Mesenchymal stem cell (in vitro differentiated cells and primary cell): ENCODE measurements around the gene GRXCR2.
A peak's percentile ranks its signal among the peaks of the same experiment; 100 is the strongest.

ENCODE experiments used
- DNase-seq: peaks from one replicate; pipeline ENCODE4 v3.0.0-alpha.2; 2013
- H2AFZ ChIP-seq: one replicate; pipeline ENCODE4 v1.6.1; 2013; ENCODE audit warnings: low read depth, mild to moderate bottlenecking, control low read depth, inconsistent platforms, low read length, moderate library complexity
- H2AK5ac ChIP-seq: 2 replicates; pipeline ENCODE4 v1.6.1; 2013; ENCODE audit warnings: low read length, moderate library complexity, mild to moderate bottlenecking, inconsistent platforms; ENCODE audit not compliant: severe bottlenecking
- H2BK120ac ChIP-seq: one replicate; pipeline ENCODE4 v1.6.1; 2013; ENCODE audit warnings: low read depth, mild to moderate bottlenecking, inconsistent platforms, low read length, moderate library complexity
- H2BK12ac ChIP-seq, 2 experiments: one replicate each; pipeline ENCODE4 v1.6.1; 2013; ENCODE audit warnings: inconsistent platforms in 2 of 2, low read length in 2 of 2, mild to moderate bottlenecking in 2 of 2, moderate library complexity in 2 of 2, control low read depth in 1 of 2
- H2BK15ac ChIP-seq: one replicate; pipeline ENCODE4 v1.6.1; 2013; ENCODE audit warnings: mild to moderate bottlenecking, low read depth, inconsistent platforms; ENCODE audit not compliant: poor library complexity, severe bottlenecking
- H2BK5ac ChIP-seq: 2 replicates; pipeline ENCODE4 v1.6.1; 2013; ENCODE audit warnings: low read depth, mild to moderate bottlenecking, low read length, control low read depth, inconsistent platforms; ENCODE audit not compliant: poor library complexity, severe bottlenecking
- H3K14ac ChIP-seq, 2 experiments: one replicate each; pipeline ENCODE4 v1.6.1; 2013; ENCODE audit warnings: inconsistent platforms in 2 of 2, low read length in 2 of 2, control low read depth in 1 of 2, mild to moderate bottlenecking in 1 of 2, moderate library complexity in 1 of 2
- H3K18ac ChIP-seq, 2 experiments: one replicate each; pipeline ENCODE4 v1.6.1; 2013; ENCODE audit warnings: inconsistent platforms in 2 of 2, low read length in 2 of 2, control low read depth in 1 of 2, low read depth in 1 of 2, mild to moderate bottlenecking in 1 of 2
- H3K23ac ChIP-seq, 2 experiments: one replicate each; pipeline ENCODE4 v1.6.1; 2013; ENCODE audit warnings: inconsistent platforms in 2 of 2, low read length in 2 of 2, mild to moderate bottlenecking in 2 of 2, moderate library complexity in 2 of 2, control low read depth in 1 of 2
- H3K27ac ChIP-seq: 2 replicates; pipeline ENCODE4 v1.5.1; 2013; ENCODE audit warnings: mild to moderate bottlenecking, moderate library complexity, low read length, control low read depth, inconsistent platforms; ENCODE audit not compliant: poor library complexity, severe bottlenecking
- H3K27me3 ChIP-seq, 2 experiments: 2 replicates each; pipeline versions ENCODE4 v1.6.1 to v1.7.0; 2013; ENCODE audit warnings: low read length in 2 of 2, mild to moderate bottlenecking in 2 of 2, moderate library complexity in 2 of 2, control low read depth in 1 of 2, inconsistent platforms in 1 of 2; ENCODE audit not compliant: control insufficient read depth in 1 of 2, insufficient read depth in 1 of 2
- H3K36me3 ChIP-seq, 2 experiments: 2 replicates each; pipeline versions ENCODE4 v1.6.1 to v1.7.0; 2013; ENCODE audit warnings: low read length in 2 of 2, control low read depth in 1 of 2, inconsistent platforms in 1 of 2, low read depth in 1 of 2, mild to moderate bottlenecking in 1 of 2; ENCODE audit not compliant: insufficient read depth in 2 of 2, control insufficient read depth in 1 of 2
- H3K4ac ChIP-seq, 2 experiments: one replicate each; pipeline ENCODE4 v1.6.1; 2013; ENCODE audit warnings: inconsistent platforms in 2 of 2, low read length in 2 of 2, mild to moderate bottlenecking in 2 of 2, moderate library complexity in 2 of 2, control low read depth in 1 of 2, low read depth in 1 of 2
- H3K4me1 ChIP-seq: 2 replicates; pipeline ENCODE4 v1.6.1; 2013; ENCODE audit warnings: low read depth, low read length, control low read depth; ENCODE audit not compliant: control insufficient read depth, insufficient read depth
- H3K4me2 ChIP-seq: 2 replicates; pipeline ENCODE4 v1.6.1; 2013; ENCODE audit warnings: low read length, mild to moderate bottlenecking, inconsistent platforms; ENCODE audit not compliant: poor library complexity, severe bottlenecking
- H3K4me3 ChIP-seq, 2 experiments: 2 replicates each; pipeline versions ENCODE4 v1.5.1 to v1.7.0; 2013; ENCODE audit warnings: low read length in 2 of 2, mild to moderate bottlenecking in 2 of 2, control low read depth in 1 of 2, low read depth in 1 of 2; ENCODE audit not compliant: insufficient read depth in 1 of 2
- H3K79me1 ChIP-seq: replicated peaks from 2 replicates; pipeline ENCODE4 v1.6.1; 2013; ENCODE audit warnings: mild to moderate bottlenecking, control low read depth, low read length, inconsistent platforms; ENCODE audit not compliant: poor library complexity, severe bottlenecking
- H3K9ac ChIP-seq: 2 replicates; pipeline ENCODE4 v1.7.0; 2013; ENCODE audit warnings: mild to moderate bottlenecking, low read length, moderate library complexity
- H3K9me3 ChIP-seq: 2 replicates; pipeline ENCODE4 v1.7.0; 2013; ENCODE audit warnings: mild to moderate bottlenecking, low read length; ENCODE audit not compliant: control insufficient read depth
- H4K8ac ChIP-seq: one replicate; pipeline ENCODE4 v1.6.1; 2013; ENCODE audit warnings: inconsistent platforms, mild to moderate bottlenecking, low read length, moderate library complexity
- H4K91ac ChIP-seq: one replicate; pipeline ENCODE4 v1.6.1; 2013; ENCODE audit warnings: mild to moderate bottlenecking, low read length, inconsistent platforms
- WGBS: methylation state at CpG from one replicate; pipeline ENCODE4 v1.1.7; 2013; ENCODE audit warnings: mixed read lengths; 5-methylcytosine and 5-hydroxymethylcytosine counted together

GRXCR2 gene

DNA sequence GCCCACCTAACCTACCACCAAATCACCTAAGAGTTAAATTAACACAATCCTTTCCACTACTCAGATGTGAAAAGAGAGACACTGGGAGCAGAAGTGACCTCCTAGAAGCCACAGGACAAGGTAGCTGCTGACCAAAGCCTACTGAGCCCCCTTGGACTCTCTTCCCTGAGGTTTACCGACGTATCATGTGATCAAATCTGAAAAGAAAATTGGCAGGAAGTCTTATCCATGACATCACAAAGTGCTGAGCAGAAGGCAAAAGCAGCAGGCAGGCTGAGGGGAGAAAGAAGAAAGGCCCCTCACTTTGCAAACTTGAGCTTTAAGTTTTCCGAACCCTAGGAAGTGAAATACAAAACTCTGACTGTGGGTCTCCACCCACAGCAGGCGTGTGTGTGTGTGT, 48.8 kb downstream of the GRXCR2 start:
- no peak overlapping the region for H2AK5ac ChIP-seq
- no peak overlapping the region for H4K91ac ChIP-seq
- H2AFZ ChIP-seq = no peak overlapping the region
- peaks cover 11% of the 10 kb centered on the region for H3K79me1 ChIP-seq
- no peak overlapping the region for H3K27ac ChIP-seq
- no peaks in the 10 kb centered on the region for H3K9me3 ChIP-seq
- no peak for DNase-seq
- H2BK12ac ChIP-seq = no peak overlapping the region
- H3K27me3 ChIP-seq = no peaks in the 10 kb centered on the region
- H3K23ac ChIP-seq = no peak overlapping the region
- H4K8ac ChIP-seq = no peak overlapping the region
- no peaks in the 10 kb centered on the region for H3K36me3 ChIP-seq
- H2BK120ac ChIP-seq = no peak overlapping the region
- H3K4me2 ChIP-seq = no peak overlapping the region
- H3K14ac ChIP-seq = no peak overlapping the region
- peak overlapping the region; percentile 69 for H3K9ac ChIP-seq
- WGBS = 77% methylated on average over 3 of the region's 4 CpGs
- peak overlapping the region in 1 of 2 experiments; percentile 56 for H3K4ac ChIP-seq
- no peak overlapping the region for H3K4me3 ChIP-seq
- no peaks in the 10 kb centered on the region for H3K4me1 ChIP-seq
- no peak overlapping the region for H2BK15ac ChIP-seq
- H2BK5ac ChIP-seq = no peak overlapping the region
- peak overlapping the region in 1 of 2 experiments; percentile 3 for H3K18ac ChIP-seq

GRCh38 chr5:145818604-145819003, 54.2 kb downstream of the GRXCR2 start:
- H3K23ac ChIP-seq = no peak overlapping the region
- no peak overlapping the region for H3K27ac ChIP-seq
- no peaks in the 10 kb centered on the region for H3K27me3 ChIP-seq
- H3K4me3 ChIP-seq = no peak overlapping the region
- no peak overlapping the region for H3K14ac ChIP-seq
- no peak overlapping the region for H3K4ac ChIP-seq
- H4K91ac ChIP-seq = no peak overlapping the region
- H3K9ac ChIP-seq = no peak overlapping the region
- no peak for DNase-seq
- H2AFZ ChIP-seq = no peak overlapping the region
- WGBS = 90% methylated on average over 4 of the region's 4 CpGs
- no peak overlapping the region for H2BK5ac ChIP-seq
- H2BK12ac ChIP-seq = no peak overlapping the region
- H2BK15ac ChIP-seq = no peak overlapping the region
- no peak overlapping the region for H3K4me2 ChIP-seq
- H3K36me3 ChIP-seq = peaks cover 0 to 8% of the 10 kb centered on the region in 2 experiments
- no peak overlapping the region for H3K18ac ChIP-seq
- no peak overlapping the region for H2BK120ac ChIP-seq
- H3K9me3 ChIP-seq = no peaks in the 10 kb centered on the region
- no peak overlapping the region for H2AK5ac ChIP-seq
- H3K4me1 ChIP-seq = no peaks in the 10 kb centered on the region
- H4K8ac ChIP-seq = no peak overlapping the region
- H3K79me1 ChIP-seq = no peaks in the 10 kb centered on the region

DNA sequence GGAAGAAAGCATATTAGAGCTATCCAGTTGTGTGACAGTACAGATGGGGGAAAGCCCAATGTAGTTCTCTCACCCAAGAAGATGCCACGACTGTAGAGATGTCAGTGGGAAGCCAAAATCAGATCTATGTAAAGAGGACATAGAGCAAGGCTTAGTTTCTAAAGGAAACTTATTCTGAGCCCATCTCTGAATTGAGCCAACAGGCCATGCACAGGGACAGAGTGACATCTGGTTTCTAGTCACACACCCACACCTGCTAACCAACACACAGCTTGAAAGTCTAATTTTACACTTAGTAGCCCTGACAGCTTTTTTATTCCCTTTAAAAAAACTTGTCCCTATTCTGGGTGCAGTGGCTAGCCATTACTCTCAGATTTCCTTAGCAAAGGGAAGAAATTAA, 59.9 kb downstream of the GRXCR2 start:
- no peak for DNase-seq
- H3K14ac ChIP-seq = no peak overlapping the region
- 77% methylated on average over 1 of the region's 1 CpG for WGBS

GRCh38 chr5:145811834-145812625, 60.8 kb downstream of the GRXCR2 start:
- Histone ChIP-seq H3K9ac (no peak overlapping the region), H2BK120ac (no peak overlapping the region), H3K27ac (no peak overlapping the region), H4K91ac (no peak overlapping the region), H3K4me3 (no peak overlapping the region), H2BK15ac (no peak overlapping the region), H3K18ac (no peak overlapping the region), H3K36me3 (no peaks in the 10 kb centered on the region), H4K8ac (no peak overlapping the region), H3K4ac (no peak overlapping the region), H2BK12ac (no peak overlapping the region), H2AFZ (no peak overlapping the region), H2BK5ac (no peak overlapping the region), H3K27me3 (no peaks in the 10 kb centered on the region), H3K4me2 (no peak overlapping the region), H3K9me3 (no peaks in the 10 kb centered on the region), H3K23ac (no peak overlapping the region), H3K14ac (no peak overlapping the region), H2AK5ac (no peak overlapping the region), H3K79me1 (peaks cover 2% of the 10 kb centered on the region), H3K4me1 (no peaks in the 10 kb centered on the region)
- WGBS = 62% methylated on average over 2 of the region's 3 CpGs
- DNase-seq = peak; percentile 46

More for the DNA sequence above, 59.9 kb downstream of the GRXCR2 start:
- H2AK5ac ChIP-seq = no peak overlapping the region
- H4K91ac ChIP-seq = no peak overlapping the region
- H3K18ac ChIP-seq = no peak overlapping the region
- H4K8ac ChIP-seq = no peak overlapping the region
- peaks cover 2% of the 10 kb centered on the region for H3K79me1 ChIP-seq
- H3K23ac ChIP-seq = no peak overlapping the region
- H3K27ac ChIP-seq = no peak overlapping the region
- H3K27me3 ChIP-seq = no peaks in the 10 kb centered on the region
- H3K4ac ChIP-seq = no peak overlapping the region
- no peaks in the 10 kb centered on the region for H3K4me1 ChIP-seq
- H2BK5ac ChIP-seq = no peak overlapping the region
- H2BK120ac ChIP-seq = no peak overlapping the region
- no peaks in the 10 kb centered on the region for H3K9me3 ChIP-seq
- no peak overlapping the region for H2BK12ac ChIP-seq
- H3K4me2 ChIP-seq = no peak overlapping the region
- H3K9ac ChIP-seq = no peak overlapping the region
- no peak overlapping the region for H2AFZ ChIP-seq
- no peak overlapping the region for H2BK15ac ChIP-seq
- H3K4me3 ChIP-seq = no peak overlapping the region
- H3K36me3 ChIP-seq = peaks cover 0 to 5% of the 10 kb centered on the region in 2 experiments
